Astrocyte (in vitro differentiated cells and primary cell): ENCODE results near the gene PLK3.

ENCODE experiments used
- EZH2 ChIP-seq: IDR thresholded peaks from 2 replicates; pipeline ENCODE4 v1.6.1; 2012; ENCODE audit warnings: mild to moderate bottlenecking, low read length, inconsistent platforms; ENCODE audit not compliant: insufficient read depth
- TF ChIP-seq, protein P1 (sequence below): IDR thresholded peaks from 2 replicates; pipeline ENCODE4 v1.5.1; 2011; ENCODE audit warnings: low read depth, mild to moderate bottlenecking, inconsistent platforms, low read length, moderate library complexity; ENCODE audit not compliant: insufficient read depth

- TF ChIP-seq, protein P1, sequence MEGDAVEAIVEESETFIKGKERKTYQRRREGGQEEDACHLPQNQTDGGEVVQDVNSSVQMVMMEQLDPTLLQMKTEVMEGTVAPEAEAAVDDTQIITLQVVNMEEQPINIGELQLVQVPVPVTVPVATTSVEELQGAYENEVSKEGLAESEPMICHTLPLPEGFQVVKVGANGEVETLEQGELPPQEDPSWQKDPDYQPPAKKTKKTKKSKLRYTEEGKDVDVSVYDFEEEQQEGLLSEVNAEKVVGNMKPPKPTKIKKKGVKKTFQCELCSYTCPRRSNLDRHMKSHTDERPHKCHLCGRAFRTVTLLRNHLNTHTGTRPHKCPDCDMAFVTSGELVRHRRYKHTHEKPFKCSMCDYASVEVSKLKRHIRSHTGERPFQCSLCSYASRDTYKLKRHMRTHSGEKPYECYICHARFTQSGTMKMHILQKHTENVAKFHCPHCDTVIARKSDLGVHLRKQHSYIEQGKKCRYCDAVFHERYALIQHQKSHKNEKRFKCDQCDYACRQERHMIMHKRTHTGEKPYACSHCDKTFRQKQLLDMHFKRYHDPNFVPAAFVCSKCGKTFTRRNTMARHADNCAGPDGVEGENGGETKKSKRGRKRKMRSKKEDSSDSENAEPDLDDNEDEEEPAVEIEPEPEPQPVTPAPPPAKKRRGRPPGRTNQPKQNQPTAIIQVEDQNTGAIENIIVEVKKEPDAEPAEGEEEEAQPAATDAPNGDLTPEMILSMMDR, result no peak
- no peak for TF ChIP-seq EZH2
Observed at GRCh38 chr1:44819608-44820327, 19.6 kb downstream of the PLK3 start.
